Left ventricle myocardium superior (tissue), 1 donor: ENCODE measurements around the gene PLXNA3. TPM values are rescaled to one million over a fixed set of nuclear protein-coding genes. Genes with fewer than 3 reads are reported as not detected.
A peak's percentile ranks its signal among the peaks of the same experiment; 100 is the strongest.

Source experiments
- ATAC-seq: fragments of 200-7000 bp; cut with Tn5 transposase; one replicate; pipeline ENCODE4 v1.9.1; 2020; ENCODE audit warnings: mild to moderate bottlenecking, moderate library complexity
- DNase-seq: peaks from one replicate; pipeline ENCODE4 v3.0.0-alpha.2; 2020
- intact Hi-C: fragments of 100-400 bp; cut with micrococcal nuclease; formaldehyde crosslinking; loops from one replicate; pipeline ENCODE4 v1.11.0; 2022
- microRNA-seq: library from miRNA; unstranded; fragments of <30 nt; microRNA quantifications from one replicate; pipeline ENCODE4 v1.2.0, GENCODE V29; 2020; ENCODE audit warnings: borderline number of aligned reads
- total RNA-seq: library from RNA; stranded (reverse); fragmentation: NEBNext Ultra II Directional; extraction: Animal tissue kit (Norgen Biotek cat#: 25700); gene quantifications from one replicate; pipeline ENCODE4 v1.2.1, GENCODE V29; 2021
- donor health status: DM: no; HTN: yes; CAD: no; lungs with severe emphysema.

PLXNA3 gene
- total RNA-seq, 1 donor from 2014 or later: 22.0 TPM

DNA sequence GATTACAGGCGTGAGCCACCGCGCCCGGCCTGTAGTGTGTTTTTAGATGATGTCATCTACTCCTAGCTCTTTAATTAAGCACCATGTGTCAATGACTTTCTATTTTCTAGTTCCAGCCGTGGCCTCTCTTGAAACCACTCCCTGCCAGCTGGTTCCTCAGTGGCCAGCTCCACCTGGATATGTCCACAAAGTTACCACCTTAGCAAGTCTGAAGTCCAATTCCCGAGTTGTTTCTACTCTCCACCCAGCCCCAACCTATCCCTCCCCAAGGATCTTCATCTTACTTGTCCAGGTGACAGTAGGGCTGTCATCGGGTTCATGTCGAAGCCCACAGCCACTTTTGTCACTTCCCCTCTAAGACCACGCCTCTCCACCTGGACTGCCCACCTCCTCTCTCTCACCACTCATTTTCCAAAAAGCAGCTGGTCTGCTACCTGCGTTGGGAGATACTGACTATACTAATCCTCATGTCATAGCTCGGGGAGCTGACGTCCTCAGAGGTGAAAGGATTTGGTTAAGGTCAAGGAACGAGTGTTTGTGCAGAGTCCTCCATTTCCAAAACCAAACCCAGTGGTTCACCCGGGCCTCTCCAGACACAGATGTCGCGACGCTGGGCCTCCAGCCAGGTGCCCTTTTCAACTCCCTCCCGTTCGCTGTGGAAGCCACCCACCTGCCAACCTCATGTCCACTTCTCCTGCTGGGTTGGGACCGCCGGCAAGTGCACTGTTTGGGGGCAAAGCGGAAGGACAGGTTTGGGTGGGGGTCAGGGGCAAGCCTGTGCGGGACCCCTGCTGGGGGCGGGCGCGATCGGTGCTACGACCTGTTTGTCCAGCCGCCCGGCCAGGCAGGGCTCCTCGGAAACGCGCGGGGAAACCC lies 57.2 kb downstream of the PLXNA3 start:
- ATAC-seq: peak; percentile 2
- intact Hi-C loops: no loop called here
- peak; percentile 66 for DNase-seq

GRCh38 chrX:154515966-154516655 lies 58.0 kb downstream of the PLXNA3 start, which contains the start of gene FAM3A:
TSS of gene FAM3A (minus strand) at chrX:154516232. CDS start at chrX:154515772, 460 bp downstream.
- ATAC-seq (peak; percentile 95), DNase-seq (peak; percentile 95)
- intact Hi-C loops: no loop called here

DNA sequence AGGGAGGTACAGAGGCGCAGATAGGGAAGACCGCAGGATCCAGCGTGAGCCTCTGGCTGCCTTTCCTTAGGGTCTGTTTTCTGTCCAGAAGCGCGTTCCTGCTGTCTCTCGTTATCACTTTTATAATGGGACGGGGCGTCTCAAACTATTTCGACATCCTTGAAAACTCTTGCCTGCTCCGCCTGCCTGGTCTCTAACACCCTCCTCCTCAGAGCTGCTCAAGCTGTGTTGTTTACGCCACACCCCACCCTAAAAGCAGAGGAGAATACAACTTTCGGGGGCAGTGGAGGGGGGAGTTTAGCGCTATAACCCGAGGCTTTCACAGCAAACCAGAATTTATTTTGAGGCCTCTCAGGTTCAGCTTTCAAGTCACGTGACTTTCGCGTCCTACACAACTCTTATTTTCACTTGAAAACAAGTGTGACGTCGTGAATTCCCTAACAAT lies 58.6 kb downstream of the PLXNA3 start:
- no peak for DNase-seq
- peak; percentile 67 for ATAC-seq
- intact Hi-C loops: no loop called here

- intact Hi-C loops: no loop called here
- DNase-seq: peak; percentile 44
- peak; percentile 1 for ATAC-seq
Measured at GRCh38 chrX:154517101-154517781, 59.2 kb downstream of the PLXNA3 start.

GRCh38 chrX:154519389-154519788 lies 61.3 kb downstream of the PLXNA3 start:
- no peak for DNase-seq
- ATAC-seq: no peak
- intact Hi-C loops: no loop called here

DNA sequence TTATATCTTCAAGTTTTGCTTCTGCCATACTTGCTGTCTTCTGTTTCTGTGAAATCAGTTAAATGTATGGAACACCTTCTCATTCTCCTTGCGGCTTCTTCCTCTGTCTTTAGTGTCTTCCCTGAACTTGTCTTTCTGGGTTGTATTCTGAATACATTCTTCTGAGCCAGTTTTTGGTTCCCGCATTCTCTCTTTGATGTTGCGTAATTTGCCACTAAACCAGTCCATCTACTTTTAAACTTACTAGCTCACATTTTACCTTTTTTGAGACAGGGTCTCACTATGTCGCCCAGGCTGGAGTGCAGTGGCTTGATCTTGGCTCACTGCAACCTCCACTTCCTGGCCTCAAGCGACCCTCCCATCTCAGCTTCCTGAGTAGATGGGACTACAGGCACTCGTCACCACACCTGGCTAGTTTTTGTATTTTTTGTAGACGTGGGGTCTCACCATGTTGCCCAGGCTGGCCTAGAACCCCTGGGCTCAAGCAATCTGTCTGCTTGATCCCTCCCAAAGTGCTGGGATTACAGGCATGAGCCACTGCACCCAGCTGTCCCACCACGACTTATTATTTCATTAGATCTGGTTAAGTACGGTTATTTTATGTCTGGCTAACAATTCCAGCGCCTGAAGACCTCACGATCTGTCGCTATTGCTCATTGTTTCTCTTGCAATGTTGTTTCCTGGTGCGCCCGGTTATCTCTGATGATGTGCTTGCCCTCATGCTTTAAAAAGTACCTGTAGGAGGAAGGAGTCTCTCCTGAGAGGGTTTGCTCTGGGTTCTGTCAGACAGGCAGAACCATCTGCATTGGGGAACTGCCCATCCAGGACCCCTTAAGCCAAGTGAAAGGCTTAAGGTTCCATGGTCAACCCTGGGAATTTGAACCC lies 67.8 kb downstream of the PLXNA3 start:
- ATAC-seq (no peak), DNase-seq (no peak)
- intact Hi-C loops: no loop called here

DNA sequence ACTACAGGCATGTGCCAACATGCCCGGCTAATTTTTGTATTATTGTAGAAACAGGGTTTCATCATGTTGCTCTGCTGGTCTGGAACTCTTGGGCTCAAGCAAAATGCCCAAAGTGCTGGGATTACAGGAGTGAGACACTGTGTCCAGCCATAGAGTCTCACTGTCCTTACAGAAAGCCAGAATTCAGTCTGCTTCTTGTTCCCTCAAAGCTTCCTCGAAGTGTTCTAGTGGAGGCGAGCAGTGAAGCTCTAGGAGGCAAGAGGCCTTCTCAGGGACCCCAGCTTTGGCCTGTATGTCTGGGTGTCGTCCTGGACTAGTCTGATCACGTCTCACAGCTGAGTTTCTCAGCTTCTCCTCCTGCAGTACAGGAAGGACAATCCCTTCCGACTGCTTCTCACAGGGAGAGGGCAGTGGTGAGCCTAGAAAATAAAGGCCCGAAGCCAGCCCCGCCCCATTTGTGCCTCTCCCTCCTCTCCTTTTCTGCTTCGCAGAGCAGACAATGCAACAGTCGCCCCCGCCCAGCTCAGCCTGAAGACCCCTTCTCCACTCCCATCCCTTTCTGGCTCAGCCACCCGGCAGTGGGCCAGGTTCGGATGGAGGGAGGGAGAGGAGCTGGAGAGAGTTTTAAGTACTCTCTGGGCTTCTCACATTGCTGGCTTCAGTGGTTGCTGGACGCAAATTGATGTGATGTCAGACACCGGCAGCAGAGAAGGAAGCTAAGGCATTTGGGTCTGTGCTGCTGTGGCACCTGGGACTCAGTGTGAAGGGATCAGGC lies 69.0 kb downstream of the PLXNA3 start:
- ATAC-seq (peak; percentile 91), DNase-seq (peak; percentile 85)
- intact Hi-C loops: no loop called here

Small RNA genes within 50 kb of the gene (microRNA-seq; reads per million reads assigned to microRNA genes)
- gene MIR6858: not detected

Other genes starting within 250 kb of the PLXNA3 start
- not detected for gene OPN1MW2, start 238.5 kb upstream of the PLXNA3 start, total RNA-seq
- not detected for gene OPN1MW3, start 200.7 kb upstream of the PLXNA3 start, total RNA-seq
- not detected for gene TEX28, start 163.2 kb upstream of the PLXNA3 start, total RNA-seq
- 18.0 TPM for gene TKTL1, start 162.5 kb upstream of the PLXNA3 start, total RNA-seq
- 228 TPM for gene FLNA, start 83.6 kb upstream of the PLXNA3 start, total RNA-seq
- 51.3 TPM for gene EMD, start 79.0 kb upstream of the PLXNA3 start, total RNA-seq
- gene RPL10, start 59.9 kb upstream of the PLXNA3 start, total RNA-seq: 1,898 TPM
- gene DNASE1L1, start 49.0 kb upstream of the PLXNA3 start, total RNA-seq: 58.7 TPM
- gene TAFAZZIN, start 46.7 kb upstream of the PLXNA3 start, total RNA-seq: 38.0 TPM
- 81.0 TPM for gene ATP6AP1, start 29.6 kb upstream of the PLXNA3 start, total RNA-seq
- gene GDI1, start 21.1 kb upstream of the PLXNA3 start, total RNA-seq: 86.2 TPM
- 48.4 TPM for gene FAM50A, start 14.1 kb upstream of the PLXNA3 start, total RNA-seq
- gene LAGE3, start 21.0 kb downstream of the PLXNA3 start, total RNA-seq: 20.7 TPM
- gene UBL4A, start 28.3 kb downstream of the PLXNA3 start, total RNA-seq: 58.6 TPM
- 12.2 TPM for gene SLC10A3, start 32.3 kb downstream of the PLXNA3 start, total RNA-seq
- 62.5 TPM for gene FAM3A, start 58.0 kb downstream of the PLXNA3 start, total RNA-seq
- gene G6PD, start 88.6 kb downstream of the PLXNA3 start, total RNA-seq: 10.4 TPM
- gene IKBKG, start 89.3 kb downstream of the PLXNA3 start, total RNA-seq: 15.5 TPM
- not detected for gene CTAG1A, start 126.9 kb downstream of the PLXNA3 start, total RNA-seq
- gene CTAG1B, start 161.0 kb downstream of the PLXNA3 start, total RNA-seq: not detected
- gene CTAG2, start 195.3 kb downstream of the PLXNA3 start, total RNA-seq: not detected